Stimulated activated CD4-positive, alpha-beta T cell treated with anti-CD3 and anti-CD28 coated beads, Interleukin-4, amount 100 ng/mL, for 48 hours (primary cell): ENCODE results near the gene EFNA5.
"Not testable (repeated sequence)": the region's sequence is repeated elsewhere in the genome, so short reads cannot be mapped to it uniquely, and the experiment has no call there.

Experiments used
- DNase-seq, 2 donors: peaks; one replicate each; pipeline ENCODE4 v3.0.0-alpha.2; 2020; ENCODE audit warnings: low read depth in 2 of 2

EFNA5 gene

GRCh38 chr5:107518616-107519015 is 152.1 kb downstream of the EFNA5 start:
- DNase-seq, result no peak

DNA sequence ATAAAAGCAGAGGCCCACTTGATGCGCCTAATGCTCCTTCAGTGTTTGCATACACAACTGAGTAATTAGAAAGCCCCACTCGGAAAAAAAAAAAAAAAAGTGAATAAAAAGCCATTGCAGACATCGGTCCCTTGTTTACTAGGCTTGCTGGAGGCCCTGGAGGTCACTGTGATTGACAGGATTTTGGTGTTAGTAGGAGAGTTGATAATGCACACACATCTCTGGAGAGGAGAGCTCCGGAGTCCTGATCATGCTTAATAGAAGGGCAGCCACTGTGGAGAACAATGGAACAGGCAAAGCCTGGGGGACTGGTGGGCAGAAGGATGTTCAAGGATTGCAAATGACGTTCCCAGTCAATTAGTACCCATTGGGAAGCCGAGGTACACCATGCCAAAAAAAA is 152.5 kb downstream of the EFNA5 start:
- no peak for DNase-seq

DNA sequence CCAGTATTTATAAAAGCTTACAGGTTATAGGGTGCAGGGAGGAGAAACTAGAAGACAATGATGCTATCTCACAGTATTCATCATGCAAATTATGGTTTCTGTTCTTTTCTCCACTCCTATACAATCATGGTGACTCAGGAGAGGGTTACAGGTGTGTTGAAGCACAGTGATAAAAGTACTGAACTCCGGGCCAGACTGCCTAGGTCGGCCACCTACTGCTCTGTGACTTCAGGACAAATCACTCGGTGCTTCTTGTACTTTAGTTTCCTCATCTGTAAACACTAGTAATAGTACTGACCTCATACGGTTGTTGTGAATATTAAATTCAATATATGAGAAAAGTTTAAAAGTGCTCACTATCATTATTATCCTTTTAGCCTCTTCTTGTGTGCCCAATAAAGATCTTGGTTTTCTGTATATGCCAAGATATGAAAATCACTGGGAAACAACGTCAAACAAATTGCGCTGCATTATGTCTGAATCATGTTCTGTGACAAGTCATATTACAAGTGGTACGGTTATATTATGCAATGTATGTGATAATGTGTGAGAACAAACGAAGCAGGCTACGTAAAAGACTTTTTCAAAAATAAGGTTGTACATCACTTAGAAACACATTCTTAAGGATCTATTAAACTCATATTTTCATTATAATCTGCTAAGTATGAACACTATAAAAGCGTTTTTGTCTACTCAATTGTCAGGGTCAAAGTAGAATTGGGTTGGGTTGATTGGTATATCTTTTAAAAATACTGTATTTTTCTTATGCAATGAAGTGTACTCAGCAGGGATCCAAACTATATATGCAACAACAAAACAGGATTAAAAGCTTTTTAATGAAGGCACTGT is 153.3 kb downstream of the EFNA5 start:
- no peak for DNase-seq

- no peak for DNase-seq
Observed at GRCh38 chr5:107516452-107517184, 154.1 kb downstream of the EFNA5 start.

DNA sequence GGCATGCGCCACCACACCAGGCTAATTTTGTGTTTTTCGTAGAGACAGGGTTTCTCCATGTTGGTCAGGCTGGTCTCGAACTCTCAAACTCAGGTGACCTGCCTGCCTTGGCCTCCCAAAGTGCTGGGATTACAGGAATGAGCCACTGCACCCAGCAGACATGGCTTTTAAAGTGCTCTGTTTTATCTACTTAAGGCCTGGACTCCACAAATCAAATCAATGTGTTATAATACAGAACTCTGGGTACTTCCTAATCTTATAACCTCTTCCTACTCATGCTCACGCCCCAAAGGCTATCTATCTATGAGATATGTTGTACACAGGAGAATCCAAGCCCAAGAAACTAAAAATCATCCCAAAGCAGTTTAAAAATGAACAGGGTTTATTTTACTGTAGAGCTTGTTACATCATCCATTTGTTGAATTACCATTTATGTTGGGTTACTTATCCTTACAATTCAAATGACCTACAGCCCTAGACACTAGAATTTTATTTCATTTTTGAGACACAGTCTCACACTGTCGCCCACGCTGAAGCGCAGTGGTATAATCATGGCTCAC is 155.1 kb downstream of the EFNA5 start:
- DNase-seq, result no peak

DNA sequence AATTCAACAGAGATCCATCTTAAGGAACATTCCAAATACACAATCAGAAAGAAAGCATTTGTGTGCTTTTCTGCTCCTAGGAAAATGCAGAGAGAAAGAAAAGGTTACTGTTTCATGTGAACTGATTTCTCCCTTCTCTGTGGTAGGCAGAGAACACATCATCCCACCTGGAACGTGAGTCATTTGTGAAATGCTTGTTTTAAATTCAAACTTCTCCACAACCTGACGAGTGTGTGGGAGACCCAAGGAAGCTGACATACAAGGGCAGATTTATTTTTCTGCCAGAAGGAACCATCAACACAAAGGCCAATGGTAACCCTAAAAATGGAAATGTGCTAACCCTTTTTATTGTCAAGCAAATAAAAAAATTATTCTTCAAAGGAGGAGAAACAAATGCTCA is 156.4 kb downstream of the EFNA5 start:
- DNase-seq, result no peak

DNA sequence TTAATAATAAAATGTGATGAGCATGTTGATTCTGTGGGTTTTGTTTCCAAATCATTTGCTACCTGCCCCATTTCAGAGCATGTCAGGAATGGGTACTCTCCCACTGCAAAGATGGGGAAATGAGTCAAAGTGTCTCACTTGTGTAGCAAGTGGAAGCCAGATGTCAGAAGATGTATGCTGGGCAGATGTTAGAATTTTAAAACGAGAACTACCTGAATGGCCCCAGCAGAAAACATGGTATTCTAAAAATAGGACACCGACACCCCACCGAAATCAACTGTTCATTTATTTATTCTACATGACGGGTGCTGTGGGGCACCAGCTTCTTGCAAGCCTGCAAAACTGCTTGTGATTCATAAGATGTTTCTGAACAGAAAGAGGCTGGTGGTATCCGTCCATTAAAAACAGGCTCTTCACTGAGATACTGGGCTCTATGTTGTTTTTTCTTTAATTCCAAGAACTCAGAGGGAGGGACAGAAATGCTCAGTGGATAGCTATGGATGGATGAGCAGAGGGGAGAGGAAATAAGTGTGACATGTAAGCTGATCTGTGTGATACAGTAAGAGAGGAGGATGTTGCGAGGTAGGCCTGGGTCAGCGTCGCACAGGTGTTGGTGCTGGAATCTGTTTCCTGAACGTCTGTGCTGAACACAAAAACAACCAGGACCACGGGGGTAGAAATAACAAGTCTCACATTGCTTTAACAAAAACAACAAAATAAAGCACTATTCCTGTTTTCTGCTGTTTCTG is 157.2 kb downstream of the EFNA5 start:
- DNase-seq, result no peak

DNA sequence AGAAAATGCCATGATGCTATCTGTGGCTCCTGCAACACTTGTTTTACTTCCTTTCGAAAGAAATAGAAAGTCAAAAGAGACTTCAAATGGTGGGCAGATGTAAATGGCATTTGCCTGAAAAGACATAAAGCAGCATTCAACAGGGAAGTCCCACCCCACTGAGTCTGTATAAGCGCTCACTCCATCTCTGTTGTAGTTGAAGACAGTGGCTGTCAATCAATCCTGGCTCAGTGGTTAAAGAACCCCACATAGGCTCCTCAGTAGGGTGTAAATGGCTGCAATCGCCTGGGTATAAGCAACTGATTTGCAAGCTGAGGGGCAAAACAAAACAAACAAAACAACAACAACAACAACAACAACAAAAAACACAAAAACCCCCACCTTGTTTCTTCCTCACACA is 158.7 kb downstream of the EFNA5 start:
- DNase-seq, result no peak

- DNase-seq, result no peak
Observed at GRCh38 chr5:107510125-107510524, 160.6 kb downstream of the EFNA5 start.

GRCh38 chr5:107508097-107508496 is 162.6 kb downstream of the EFNA5 start:
- DNase-seq, result no peak

DNA sequence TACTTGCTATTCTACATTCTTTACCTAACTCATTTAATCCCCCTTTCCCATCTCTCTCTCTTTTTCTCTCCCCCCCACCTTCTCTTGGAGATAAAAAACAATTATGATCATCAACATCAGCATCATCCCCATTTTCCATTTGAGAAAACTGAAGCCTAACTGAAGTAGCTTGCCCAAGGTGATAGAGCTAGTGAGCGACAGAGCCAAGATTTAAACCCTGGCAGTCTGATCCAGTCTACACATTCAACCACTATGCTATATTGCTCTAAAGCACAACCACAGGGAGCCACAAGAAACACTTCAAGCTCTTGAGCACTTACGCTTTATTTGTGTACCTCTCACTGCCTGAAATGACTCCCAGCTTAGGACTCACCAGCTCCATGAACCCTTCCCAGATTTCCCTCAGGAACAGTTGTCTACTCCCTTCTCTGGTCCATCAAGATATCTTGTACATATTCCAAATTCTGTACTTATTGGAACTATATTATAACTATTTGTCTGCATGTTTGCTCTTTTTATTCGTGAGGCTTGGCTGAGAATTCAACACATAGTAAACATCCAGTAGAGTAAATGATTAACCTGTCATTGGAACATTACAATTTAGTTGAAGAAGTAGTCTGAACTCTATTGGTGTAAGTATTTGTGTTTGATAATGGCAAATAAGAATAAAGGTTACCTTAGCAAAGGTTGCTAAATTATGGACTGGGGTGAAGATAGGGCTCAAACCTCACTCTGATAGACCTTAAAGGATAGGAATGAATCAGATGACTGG is 164.8 kb downstream of the EFNA5 start:
- DNase-seq, result no peak

GRCh38 chr5:107504424-107504823 is 166.3 kb downstream of the EFNA5 start:
- DNase-seq, result no peak

GRCh38 chr5:107502676-107503060 is 168.1 kb downstream of the EFNA5 start:
- no peak for DNase-seq

- no peak for DNase-seq
Observed at GRCh38 chr5:107501965-107502675, 168.6 kb downstream of the EFNA5 start.

GRCh38 chr5:107500840-107501239 is 169.9 kb downstream of the EFNA5 start:
- no peak for DNase-seq

DNA sequence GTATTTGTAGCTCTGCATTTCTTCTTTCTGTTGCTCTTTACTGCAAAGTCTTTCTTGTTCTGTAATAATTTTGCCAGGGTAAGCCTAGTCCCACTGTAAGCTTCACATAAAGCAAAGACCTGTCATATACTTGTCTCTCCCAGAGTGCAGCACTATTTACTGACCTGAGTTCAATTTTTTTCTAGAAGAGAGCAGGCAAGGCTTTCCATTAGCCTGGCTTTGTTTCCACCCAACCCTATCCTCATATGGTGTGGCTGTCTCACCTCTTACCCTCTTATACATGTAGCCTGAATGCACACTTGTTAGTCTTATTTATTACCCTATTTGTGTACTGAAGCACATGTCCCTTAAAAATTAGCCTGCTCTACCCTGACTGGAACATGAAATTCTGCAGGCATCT is 170.4 kb downstream of the EFNA5 start:
- no peak for DNase-seq

- DNase-seq, result no peak
Observed at GRCh38 chr5:107499776-107500175, 171.0 kb downstream of the EFNA5 start.

DNA sequence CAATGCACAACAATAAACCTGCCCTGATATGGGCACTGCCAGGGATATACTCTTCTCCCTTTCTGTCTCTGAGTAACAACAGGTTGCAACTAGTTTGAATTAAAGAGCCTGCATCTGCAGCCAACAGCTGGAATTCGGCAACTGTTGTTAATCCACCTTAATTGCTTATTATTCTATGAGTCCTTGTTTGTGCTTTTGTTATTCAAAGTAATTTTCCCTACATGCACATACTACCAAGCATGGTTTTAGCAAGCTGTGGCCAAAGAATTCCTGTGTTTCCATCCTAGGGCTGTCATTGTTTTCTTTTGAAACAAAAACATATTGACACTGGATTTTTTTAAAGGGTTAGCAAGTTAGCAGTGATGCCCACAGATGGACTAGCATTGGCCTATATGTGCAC is 171.5 kb downstream of the EFNA5 start:
- no peak for DNase-seq

GRCh38 chr5:107496466-107496865 is 174.3 kb downstream of the EFNA5 start:
- no peak for DNase-seq

- DNase-seq, result not testable (repeated sequence)
Observed at GRCh38 chr5:107494129-107494528, 176.6 kb downstream of the EFNA5 start.

- DNase-seq, result no peak
Observed at GRCh38 chr5:107487056-107487542, 183.6 kb downstream of the EFNA5 start.
